H1 (cell line): Measurements from ENCODE around the gene HDAC9.

Experiments
- EGR1 ChIP-seq: IDR thresholded peaks from 2 replicates; pipeline ENCODE4 v1.6.1; 2011; ENCODE audit warnings: low read depth, low read length, borderline replicate concordance
- EZH2 ChIP-seq: fragments of 200-600 bp; sonication (generic); IDR thresholded peaks from 2 replicates; pipeline ENCODE4 v1.7.1; 2012; ENCODE audit warnings: low read depth, mild to moderate bottlenecking, moderate library complexity, low read length, inconsistent platforms; ENCODE audit not compliant: severe bottlenecking

DNA sequence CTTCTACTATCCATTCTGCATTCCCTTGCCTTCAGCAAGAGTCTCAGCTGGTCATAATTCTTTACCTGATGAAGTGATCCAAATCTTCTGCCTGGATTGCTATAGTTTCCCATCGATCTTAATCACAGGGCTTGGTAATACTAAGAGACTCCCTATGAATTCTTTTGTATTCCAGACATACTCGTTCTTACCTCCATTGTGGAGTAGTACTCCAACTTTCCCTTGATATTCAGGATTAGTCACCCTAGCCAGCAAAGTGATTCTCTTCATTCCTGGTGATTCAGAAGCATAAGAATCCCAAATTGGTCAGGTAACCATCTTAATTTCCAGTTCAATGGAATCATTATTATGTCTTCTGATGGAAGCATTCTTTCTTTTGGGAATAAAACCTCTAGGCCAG is 525.2 kb downstream of the HDAC9 start:
- TF ChIP-seq EZH2 (no peak), EGR1 (no peak)
